Stimulated activated CD8-positive, alpha-beta memory T cell treated with anti-CD3 and anti-CD28 coated beads, Interleukin-7, amount 100 ng/mL, for 48 hours (primary cell): ENCODE results near the gene MYO7B.

Source experiments
- DNase-seq, 2 donors: peaks; one replicate each; pipeline ENCODE4 v3.0.0-alpha.2; 2020; ENCODE audit warnings: low read depth in 1 of 2; ENCODE audit errors: extremely low read depth in 1 of 2

MYO7B gene

GRCh38 chr2:127674241-127675209, 139.0 kb downstream of the MYO7B start:
- DNase-seq, result no peak

- no peak for DNase-seq
These were observed 140.1 kb downstream of the MYO7B start, which contains the start of gene LIMS2 for GRCh38 chr2:127675331-127676261. TSS of gene LIMS2 (minus strand) at chr2:127675530. CDS start at chr2:127675024, 506 bp downstream.

GRCh38 chr2:127676906-127677305, 141.4 kb downstream of the MYO7B start:
- DNase-seq, result no peak

GRCh38 chr2:127678531-127678930, 143.0 kb downstream of the MYO7B start:
- DNase-seq, result no peak

GRCh38 chr2:127678991-127679390, 143.5 kb downstream of the MYO7B start:
- DNase-seq, result no peak

GRCh38 chr2:127679680-127680361, 144.3 kb downstream of the MYO7B start:
- no peak for DNase-seq

GRCh38 chr2:127680706-127681287, 145.3 kb downstream of the MYO7B start:
- DNase-seq, result no peak

- no peak for DNase-seq
These were observed 145.9 kb downstream of the MYO7B start for GRCh38 chr2:127681288-127681804.

- DNase-seq, result no peak
These were observed 146.7 kb downstream of the MYO7B start for GRCh38 chr2:127681976-127682857.

GRCh38 chr2:127683056-127683455, 147.6 kb downstream of the MYO7B start:
- DNase-seq, result no peak

- DNase-seq, result no peak
These were observed 148.3 kb downstream of the MYO7B start for GRCh38 chr2:127683757-127684156.

GRCh38 chr2:127685410-127686080, 150.1 kb downstream of the MYO7B start:
- DNase-seq, result no peak
